ENCODE measurements around the gene PMS2. TPM values are rescaled to one million over a fixed set of nuclear protein-coding genes. Genes with fewer than 3 reads are reported as not detected.

The PMS2 gene
- total RNA-seq, 1 experiment from 2014 or later = 30.3 TPM

Small RNA genes within 50 kb of the gene (small RNA-seq; reads per million reads assigned to genes)
- gene RF00019 (not detected), gene RNU6-218P (not detected), gene SNORA80D (12.2 reads per million, percentile 93 among the genes with 10 or more reads in this experiment)

Other genes starting within 250 kb of the PMS2 start
- 30.1 and 38.6 TPM in 2 replicates for gene RNF216, start 227.4 kb downstream of the PMS2 start, total RNA-seq (2014; rRNA removed; shearing (Covaris generic); ENCODE audit: low replicate concordance)
- not detected in 2 replicates for gene OCM, start 128.3 kb downstream of the PMS2 start, total RNA-seq (2014; rRNA removed; shearing (Covaris generic); ENCODE audit: low replicate concordance)
- gene CCZ1, start 110.3 kb downstream of the PMS2 start, total RNA-seq (2014; rRNA removed; shearing (Covaris generic); ENCODE audit: low replicate concordance) = 52.1 and 61.2 TPM in 2 replicates
- 3.4 TPM in 1 of 2 replicates, not detected in the other for gene RSPH10B, start 38.4 kb downstream of the PMS2 start, total RNA-seq (2014; rRNA removed; shearing (Covaris generic); ENCODE audit: low replicate concordance)
- 97.2 and 106 TPM in 2 replicates for gene AIMP2, start 223 bp upstream of the PMS2 start, total RNA-seq (2014; rRNA removed; shearing (Covaris generic); ENCODE audit: low replicate concordance)
- gene ANKRD61, start 22.3 kb upstream of the PMS2 start, total RNA-seq (2014; rRNA removed; shearing (Covaris generic); ENCODE audit: low replicate concordance) = 0.22 and 0.71 TPM in 2 replicates
- 258 and 273 TPM in 2 replicates for gene EIF2AK1, start 50.1 kb upstream of the PMS2 start, total RNA-seq (2014; rRNA removed; shearing (Covaris generic); ENCODE audit: low replicate concordance)
- gene USP42, start 95.9 kb upstream of the PMS2 start, total RNA-seq (2014; rRNA removed; shearing (Covaris generic); ENCODE audit: low replicate concordance) = 6.8 and 10.2 TPM in 2 replicates